Measurements from ENCODE around the gene GRIA3.

GRIA3 gene

DNA sequence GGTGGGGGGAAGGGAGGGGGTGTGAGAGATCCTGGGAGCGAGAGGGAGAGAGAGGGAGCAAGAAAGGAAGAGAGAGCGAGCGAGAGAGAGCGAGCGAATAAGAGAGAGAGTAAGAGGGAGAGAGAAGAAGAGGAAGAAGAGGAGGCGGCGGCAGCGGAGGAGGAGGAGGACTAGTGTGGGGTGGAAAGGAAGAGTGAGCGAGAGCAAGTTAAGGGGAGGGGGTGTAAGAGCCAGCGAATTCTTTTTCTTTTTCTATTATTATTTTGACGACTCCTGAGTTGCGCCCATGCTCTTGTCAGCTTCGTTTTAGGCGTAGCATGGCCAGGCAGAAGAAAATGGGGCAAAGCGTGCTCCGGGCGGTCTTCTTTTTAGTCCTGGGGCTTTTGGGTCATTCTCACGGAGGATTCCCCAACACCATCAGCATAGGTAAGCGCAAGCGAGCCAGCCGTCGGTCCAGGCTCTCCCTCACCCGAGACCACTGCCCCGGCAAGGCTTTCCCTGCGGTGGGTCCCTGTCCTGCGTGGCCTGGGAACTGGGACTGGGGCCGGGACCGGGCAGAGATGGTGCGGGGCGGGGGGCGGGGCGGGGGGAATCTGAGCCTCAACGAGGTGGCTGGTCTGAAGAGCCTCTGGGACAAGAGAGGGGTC lies at the start of gene GRIA3:
Gene GRIA3 (plus strand): TSS at position 60 of the 647 bp plus-strand sequence. CDS start 258 bp downstream, at position 318.
- no peaks in the 10 kb centered on the region; a peak in 1 of 22 replicates for H4K20me1 ChIP-seq
- H3K9me3 ChIP-seq (replicated peaks in 1 of 11): 0 out of 22 replicates have a peak, but pooled peaks cover 0 to 12% (median 0%) of the 10 kb centered on the region in 11 experiments
- TF ChIP-seq Cebpa-rat (IDR thresholded peaks at IDR 0.05): no peak
- no peaks in the 10 kb centered on the region for H3K36me3 ChIP-seq
- H3K4me1 ChIP-seq: no peaks in the 10 kb centered on the region
- H3K4me3 ChIP-seq: no peak within 1 kb of the TSS
- no peak within 1 kb of the TSS for H3K27ac ChIP-seq
- H3K4me2 ChIP-seq: no peak within 1 kb of the TSS
- H3K27me3 ChIP-seq: peaks cover 80 to 100% (median 97%) of the 10 kb centered on the region in 11 experiments
- no peak within 1 kb of the TSS for H3K9ac ChIP-seq

DNA sequence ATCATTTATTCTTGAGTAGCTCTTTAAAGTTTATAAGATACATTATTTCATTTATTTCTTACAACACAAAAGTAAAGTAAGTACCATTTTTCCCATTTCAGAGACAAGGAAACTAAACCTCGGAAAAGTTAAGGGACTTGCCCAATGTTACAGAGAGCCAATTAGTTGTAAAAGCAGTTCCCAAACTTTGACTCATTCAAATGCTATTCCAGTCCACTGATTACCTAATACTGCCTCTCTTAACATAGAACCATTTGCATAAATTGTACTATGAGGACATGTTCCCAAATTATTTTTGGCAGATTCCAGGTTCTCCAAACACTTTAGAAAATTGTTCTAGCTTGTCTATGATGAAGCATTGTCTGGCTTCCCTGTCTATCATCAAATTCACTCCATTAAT lies 45.6 kb upstream of the GRIA3 start:
- H3K9ac ChIP-seq: no peak overlapping the region
- no peak overlapping the region for H3K4me3 ChIP-seq
- no peaks in the 10 kb centered on the region for H3K4me1 ChIP-seq
- no peaks in the 10 kb centered on the region for H3K9me3 ChIP-seq (replicated peaks in 1 of 11)
- no peak overlapping the region for H3K4me2 ChIP-seq
- no peaks in the 10 kb centered on the region; a peak in 1 of 22 replicates for H4K20me1 ChIP-seq
- TF ChIP-seq Cebpa-rat (IDR thresholded peaks at IDR 0.05): no peak
- H3K36me3 ChIP-seq: no peaks in the 10 kb centered on the region
- H3K27ac ChIP-seq: no peak overlapping the region
- peaks cover 57 to 98% (median 86%) of the 10 kb centered on the region in 11 experiments for H3K27me3 ChIP-seq

DNA sequence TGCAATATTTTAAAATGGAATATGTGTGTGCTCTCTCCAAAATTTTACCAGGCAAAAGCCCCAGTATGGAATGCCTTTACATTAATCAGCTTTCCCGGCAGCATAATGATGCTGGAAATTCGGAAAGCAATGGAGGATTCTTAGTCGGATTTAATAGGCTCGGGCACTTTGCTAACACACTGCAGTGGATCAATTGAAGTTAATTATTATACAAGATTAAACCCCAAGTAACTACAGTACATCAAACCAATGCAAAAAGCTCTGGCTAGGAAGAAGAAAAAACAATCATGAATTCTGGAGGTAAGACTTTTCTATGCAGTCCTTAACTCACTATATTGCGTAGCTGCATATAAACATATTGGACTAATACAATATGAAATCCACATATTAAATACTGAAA lies 43.6 kb upstream of the GRIA3 start:
- Histone ChIP-seq H3K27me3 (peaks cover 62 to 97% (median 87%) of the 10 kb centered on the region in 11 experiments), H3K36me3 (no peaks in the 10 kb centered on the region), H3K27ac (no peak overlapping the region), H3K4me2 (no peak overlapping the region), H3K4me3 (no peak overlapping the region), H3K4me1 (no peaks in the 10 kb centered on the region), H3K9ac (no peak overlapping the region), H4K20me1 (no peaks in the 10 kb centered on the region; a peak in 1 of 22 replicates), H3K9me3 (replicated peaks in 1 of 11) (no peaks in the 10 kb centered on the region)
- TF ChIP-seq Cebpa-rat (IDR thresholded peaks at IDR 0.05): no peak

- Histone ChIP-seq H3K27me3 (peaks cover 62 to 97% (median 89%) of the 10 kb centered on the region in 11 experiments), H4K20me1 (no peaks in the 10 kb centered on the region; a peak in 1 of 22 replicates), H3K4me1 (no peaks in the 10 kb centered on the region), H3K9ac (no peak overlapping the region), H3K4me3 (no peak overlapping the region), H3K9me3 (replicated peaks in 1 of 11) (no peaks in the 10 kb centered on the region), H3K36me3 (no peaks in the 10 kb centered on the region), H3K27ac (no peak overlapping the region), H3K4me2 (no peak overlapping the region)
- TF ChIP-seq Cebpa-rat (IDR thresholded peaks at IDR 0.05): no peak
Measured at GRCh38 chrX:123140904-123141303, 43.2 kb upstream of the GRIA3 start.

DNA sequence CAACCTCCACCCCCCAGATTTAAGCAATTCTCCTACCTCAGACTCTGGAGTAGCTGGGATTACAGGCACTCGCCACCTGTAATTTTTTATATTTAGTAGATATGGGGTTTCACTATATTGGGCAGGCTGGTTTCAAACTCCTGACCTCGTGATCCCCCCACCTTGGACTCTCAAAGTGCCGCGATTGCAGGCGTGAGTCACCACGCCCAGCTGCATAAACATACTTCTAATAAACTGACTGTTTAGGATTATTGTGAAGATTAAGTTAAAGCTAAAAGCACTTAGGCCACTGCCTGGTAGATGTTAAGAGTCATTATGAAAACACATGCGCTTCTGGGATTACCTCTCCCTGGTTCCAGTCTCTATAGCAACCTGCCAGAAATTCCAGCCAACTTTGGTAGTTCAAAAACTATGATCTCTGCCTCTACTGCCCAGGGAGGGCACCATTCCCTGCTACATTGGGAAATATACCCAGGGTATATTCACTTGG lies 30.2 kb upstream of the GRIA3 start:
- no peak overlapping the region for H3K4me3 ChIP-seq
- H4K20me1 ChIP-seq: no peaks in the 10 kb centered on the region; a peak in 1 of 22 replicates
- no peak overlapping the region for H3K27ac ChIP-seq
- H3K9ac ChIP-seq: no peak overlapping the region
- peaks cover 0 to 4% (median 0%) of the 10 kb centered on the region in 11 experiments; a peak in 3 of 22 replicates for H3K9me3 ChIP-seq (replicated peaks in 1 of 11)
- no peak overlapping the region for H3K4me2 ChIP-seq
- no peaks in the 10 kb centered on the region for H3K36me3 ChIP-seq
- no peak for TF ChIP-seq Cebpa-rat (IDR thresholded peaks at IDR 0.05)
- H3K27me3 ChIP-seq: peaks cover 47 to 97% (median 87%) of the 10 kb centered on the region in 11 experiments
- H3K4me1 ChIP-seq: no peaks in the 10 kb centered on the region

GRCh38 chrX:123155327-123155726 lies 28.8 kb upstream of the GRIA3 start:
- no peaks in the 10 kb centered on the region for H3K4me1 ChIP-seq
- H3K27me3 ChIP-seq: peaks cover 34 to 97% (median 85%) of the 10 kb centered on the region in 11 experiments; a peak in 21 of 22 replicates
- no peak for TF ChIP-seq Cebpa-rat (IDR thresholded peaks at IDR 0.05)
- H3K4me2 ChIP-seq: no peak overlapping the region
- no peak overlapping the region for H3K27ac ChIP-seq
- H3K36me3 ChIP-seq: no peaks in the 10 kb centered on the region
- H3K9ac ChIP-seq: no peak overlapping the region
- H3K4me3 ChIP-seq: no peak overlapping the region
- no peaks in the 10 kb centered on the region; a peak in 1 of 22 replicates for H4K20me1 ChIP-seq
- peaks cover 0 to 5% (median under 1%) of the 10 kb centered on the region in 11 experiments; a peak in 8 of 22 replicates for H3K9me3 ChIP-seq (replicated peaks in 1 of 11)

- TF ChIP-seq Cebpa-rat (IDR thresholded peaks at IDR 0.05): no peak
- Histone ChIP-seq H4K20me1 (no peaks in the 10 kb centered on the region), H3K27me3 (peaks cover 25 to 95% (median 80%) of the 10 kb centered on the region in 11 experiments), H3K9me3 (replicated peaks in 1 of 11) (peaks cover 0 to 18% (median 9%) of the 10 kb centered on the region in 11 experiments; a peak in 15 of 22 replicates), H3K4me3 (no peak overlapping the region), H3K9ac (no peak overlapping the region), H3K4me1 (no peaks in the 10 kb centered on the region), H3K36me3 (no peaks in the 10 kb centered on the region), H3K4me2 (no peak overlapping the region), H3K27ac (no peak overlapping the region)
Measured at GRCh38 chrX:123157586-123157985, 26.5 kb upstream of the GRIA3 start.

DNA sequence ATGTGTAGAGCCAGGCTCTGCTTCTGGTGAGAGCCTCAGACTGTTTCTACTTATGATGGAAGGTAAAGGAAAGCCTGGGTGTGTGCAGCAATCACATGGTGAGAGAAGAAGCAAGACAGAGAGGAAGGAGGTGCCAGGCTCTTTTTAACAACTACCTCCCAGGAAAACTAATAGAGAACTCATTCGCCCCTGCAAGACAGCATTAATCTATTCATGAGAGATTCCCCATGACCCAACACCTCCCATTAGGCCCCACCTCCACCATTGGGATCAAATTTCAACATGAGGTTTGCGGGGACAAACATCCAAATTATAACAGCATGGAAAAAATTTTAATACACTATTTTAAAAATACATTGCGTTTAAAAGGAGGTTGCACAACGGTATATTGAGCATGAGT lies 24.7 kb upstream of the GRIA3 start:
- no peak overlapping the region for H3K27ac ChIP-seq
- no peaks in the 10 kb centered on the region for H3K36me3 ChIP-seq
- no peak overlapping the region for H3K9ac ChIP-seq
- H3K4me1 ChIP-seq: no peaks in the 10 kb centered on the region
- H4K20me1 ChIP-seq: no peaks in the 10 kb centered on the region
- no peak overlapping the region for H3K4me2 ChIP-seq
- TF ChIP-seq Cebpa-rat (IDR thresholded peaks at IDR 0.05): no peak
- H3K4me3 ChIP-seq: no peak overlapping the region
- H3K9me3 ChIP-seq (replicated peaks in 1 of 11): peaks cover 0 to 18% (median 9%) of the 10 kb centered on the region in 11 experiments; a peak in 15 of 22 replicates
- H3K27me3 ChIP-seq: peaks cover 23 to 95% (median 81%) of the 10 kb centered on the region in 11 experiments; a peak in 21 of 22 replicates

- Histone ChIP-seq H3K27me3 (peaks cover 78 to 100% (median 99%) of the 10 kb centered on the region in 11 experiments), H3K4me3 (no peak overlapping the region), H3K4me1 (no peaks in the 10 kb centered on the region), H3K9me3 (replicated peaks in 1 of 11) (peaks cover 0 to 4% (median 0%) of the 10 kb centered on the region in 11 experiments; a peak in 1 of 22 replicates), H3K27ac (no peak overlapping the region), H3K36me3 (no peaks in the 10 kb centered on the region), H3K9ac (no peak overlapping the region), H3K4me2 (no peak overlapping the region), H4K20me1 (no peaks in the 10 kb centered on the region)
- TF ChIP-seq Cebpa-rat (IDR thresholded peaks at IDR 0.05): no peak
Measured at GRCh38 chrX:123167621-123168020, 16.5 kb upstream of the GRIA3 start.

All from BLaER1 treated with 17β-estradiol and CSF1 and Interleukin-3, amounts not matched to agents 10 nM and 100 nM (cell line).